GM21786 (cell line): ENCODE data around the gene ANK3.
A peak's percentile ranks its signal among the peaks of the same experiment; 100 is the strongest.

Experiments
- ATAC-seq: cut with Tn5 transposase; IDR thresholded peaks from one replicate; pipeline ENCODE4 v1.9.1; 2021; ENCODE audit not compliant: unreplicated experiment

ANK3 gene

DNA sequence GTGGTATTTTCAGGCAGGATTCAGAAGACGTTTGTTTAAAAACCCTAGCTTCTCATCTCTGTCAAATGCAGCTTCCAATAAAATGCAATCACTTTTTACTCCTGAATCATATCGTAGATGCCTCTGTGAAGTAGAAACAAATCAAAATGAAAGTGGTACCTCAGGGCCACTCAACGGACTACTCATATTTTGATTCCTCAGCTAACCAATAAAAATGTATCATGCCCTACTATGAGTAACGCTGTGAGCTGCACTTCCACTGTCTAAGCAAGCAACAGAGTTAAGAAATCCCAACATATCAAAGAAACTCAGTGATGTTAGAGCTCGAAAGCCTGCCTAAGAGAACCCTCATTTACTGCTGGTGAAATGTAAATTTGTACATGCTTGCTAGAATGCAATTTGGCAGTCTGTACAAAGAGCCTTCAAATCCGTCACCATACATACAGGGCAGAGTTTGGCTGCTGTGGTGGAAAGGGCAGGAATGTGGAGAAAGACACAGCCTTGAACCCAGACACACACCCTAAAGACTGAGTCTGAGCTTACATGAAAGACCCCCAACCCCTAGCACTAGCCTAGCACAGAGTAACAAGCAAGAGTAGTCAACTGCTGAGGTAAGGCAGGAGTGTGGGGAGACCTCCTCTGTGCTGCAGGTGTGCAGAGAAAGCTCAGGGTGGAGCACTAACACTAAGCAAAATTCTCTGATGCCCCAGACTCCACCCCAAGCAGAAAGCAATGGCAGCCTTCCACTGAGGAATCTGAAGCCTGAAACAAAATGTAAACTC is 151.5 kb downstream of the ANK3 start:
- ATAC-seq = peak; percentile 52

DNA sequence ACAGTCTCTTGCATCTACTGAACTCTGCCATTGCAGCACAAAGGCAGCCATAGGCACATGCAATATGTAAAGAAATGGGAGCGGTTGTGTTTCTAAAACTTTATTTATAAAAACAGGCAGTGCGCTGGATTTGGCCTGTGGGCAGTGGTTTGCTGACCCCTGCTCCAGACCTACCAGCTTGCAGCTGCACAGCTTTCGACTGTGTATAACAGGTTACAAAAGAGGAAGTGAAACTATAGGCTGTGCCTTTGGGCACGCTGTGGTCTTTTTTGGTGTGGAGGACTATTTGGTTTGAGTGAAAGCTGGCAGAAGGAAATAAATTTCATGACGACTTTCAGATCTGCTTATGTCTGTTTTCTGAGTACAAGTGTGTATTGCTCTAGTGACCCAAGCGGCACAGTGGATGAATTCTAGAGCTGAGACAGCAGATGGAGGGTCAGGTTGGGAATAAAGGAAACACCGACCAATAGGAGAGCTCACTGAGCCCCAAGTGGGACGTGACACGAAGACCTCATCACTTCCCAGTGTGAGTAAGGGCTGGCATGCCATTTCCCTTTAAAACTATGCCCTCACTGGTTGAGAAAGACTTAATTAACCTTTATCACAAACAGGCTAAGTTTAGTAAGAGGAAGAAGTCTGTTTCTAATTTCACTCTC is 152.7 kb downstream of the ANK3 start:
- peak; percentile 93 for ATAC-seq

DNA sequence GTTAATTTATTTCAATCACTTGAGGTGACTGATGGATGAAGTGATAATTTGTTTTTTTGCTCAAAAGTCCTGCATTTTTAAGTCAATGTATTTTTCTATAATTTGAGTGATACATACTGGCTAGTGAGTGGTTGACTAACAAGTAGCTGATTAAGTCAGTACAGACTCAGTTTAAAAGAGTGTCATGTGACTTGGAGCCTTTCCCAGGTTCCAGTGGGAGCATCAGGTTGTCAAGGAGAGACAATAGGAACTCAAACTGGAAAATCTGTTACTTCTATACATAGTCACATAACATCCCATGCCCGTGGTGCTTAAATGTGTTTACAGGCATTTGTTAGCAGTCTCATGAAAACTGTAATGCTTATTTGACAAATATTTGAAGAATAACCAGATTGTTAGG is 154.7 kb downstream of the ANK3 start:
- no peak for ATAC-seq

DNA sequence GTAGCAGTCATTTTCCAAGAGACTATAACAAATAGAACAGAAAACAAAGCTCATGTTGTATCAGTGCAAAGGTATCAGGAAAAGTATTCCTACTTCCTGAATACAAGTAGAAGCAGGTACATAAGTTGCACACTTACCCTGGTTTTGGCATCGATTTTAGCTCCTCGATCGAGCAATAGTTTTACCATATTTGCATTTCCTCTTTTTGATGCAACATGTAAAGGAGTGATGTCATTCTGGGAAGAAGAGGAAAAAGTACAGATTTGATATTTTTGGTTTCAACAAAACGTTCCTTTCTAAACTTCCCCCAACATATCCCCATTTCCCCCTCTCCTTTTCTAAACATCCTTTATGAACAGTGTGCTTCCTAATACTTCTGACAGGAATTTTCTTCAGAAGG is 155.1 kb downstream of the ANK3 start:
- ATAC-seq = no peak

DNA sequence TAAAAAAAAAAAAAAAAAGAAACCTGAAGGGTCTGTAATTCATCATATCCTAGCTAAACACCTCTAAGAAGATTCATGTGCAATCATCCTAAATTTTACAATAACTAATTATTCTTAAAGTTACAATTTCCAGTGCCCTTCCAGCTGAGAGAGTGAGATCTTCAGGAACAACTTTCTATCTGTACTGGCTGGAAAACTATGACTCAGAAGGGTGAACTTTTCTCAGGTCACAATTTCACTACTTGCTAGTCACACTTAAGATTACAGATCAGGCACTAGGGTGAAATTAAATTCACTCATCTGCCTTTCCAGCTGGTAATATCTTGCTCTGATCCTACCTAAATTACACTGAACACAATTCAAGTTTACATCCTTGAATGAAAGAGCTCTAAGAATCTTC is 158.8 kb downstream of the ANK3 start:
- no peak for ATAC-seq

DNA sequence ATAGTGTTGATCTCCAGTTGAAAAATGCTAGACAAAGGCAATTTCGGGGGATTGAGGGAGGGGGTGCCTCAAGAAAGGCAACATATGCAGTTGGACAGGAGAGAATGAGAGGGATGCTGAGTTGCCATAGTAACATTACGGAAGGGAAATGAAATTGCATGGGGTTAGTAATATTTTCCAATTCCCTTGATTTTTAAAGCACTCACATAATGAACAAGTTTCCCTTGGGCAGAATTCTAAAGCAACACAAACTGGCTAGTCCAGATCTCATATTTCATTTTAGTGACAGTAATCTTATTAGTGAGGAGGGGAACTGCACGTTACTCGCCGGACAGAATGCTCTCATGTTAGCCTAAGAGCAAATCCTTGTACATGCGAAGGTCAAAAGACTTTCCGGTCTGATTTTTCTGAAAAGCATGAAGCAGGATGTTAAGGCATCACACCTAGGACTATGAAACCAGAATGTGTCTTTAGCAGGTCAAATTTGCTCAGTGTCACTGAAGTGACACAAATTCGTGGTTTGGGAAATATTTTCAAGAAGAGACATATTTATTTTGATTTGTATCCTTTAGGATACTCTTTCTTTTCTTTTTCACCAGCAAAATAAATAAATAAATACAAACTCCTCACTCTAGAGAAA is 165.5 kb downstream of the ANK3 start:
- no peak for ATAC-seq

DNA sequence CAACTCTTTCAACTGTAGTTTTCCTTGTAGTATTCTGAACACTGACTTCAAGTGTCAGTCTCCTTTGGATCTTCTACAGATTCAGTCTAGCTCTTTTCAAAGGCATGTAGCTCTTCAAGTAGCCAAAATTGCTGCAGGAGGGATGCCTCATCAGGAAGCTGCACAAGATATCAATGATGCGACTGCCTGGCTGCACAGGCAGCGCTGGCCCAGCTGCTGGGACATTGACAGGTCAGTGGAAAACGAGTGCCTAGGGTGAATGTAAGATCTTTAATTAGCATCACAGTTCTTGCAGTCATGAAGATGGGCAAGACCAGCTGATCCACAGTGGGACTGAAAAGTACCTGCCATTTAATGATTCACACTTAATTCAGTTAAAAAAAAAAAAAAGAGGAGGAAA is 167.6 kb downstream of the ANK3 start:
- ATAC-seq = no peak

DNA sequence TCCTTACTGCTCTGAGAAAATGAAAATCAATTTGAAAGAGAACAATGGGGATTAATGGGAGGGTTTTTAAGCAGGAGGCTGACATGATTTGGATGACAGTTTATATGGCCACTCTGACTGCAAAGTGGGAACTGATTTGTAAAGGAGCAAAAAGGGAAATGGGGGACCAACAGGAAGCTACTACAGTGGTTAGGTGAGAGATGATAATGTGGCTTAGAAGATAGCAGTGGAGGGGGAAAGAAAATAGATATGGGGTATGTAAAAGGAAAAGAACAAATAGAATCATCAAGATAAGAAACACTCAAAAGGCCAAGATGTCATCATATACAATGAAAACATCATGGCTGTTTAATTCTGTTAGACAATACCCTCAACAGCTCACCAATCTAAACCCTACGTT is 177.5 kb downstream of the ANK3 start:
- ATAC-seq = no peak

DNA sequence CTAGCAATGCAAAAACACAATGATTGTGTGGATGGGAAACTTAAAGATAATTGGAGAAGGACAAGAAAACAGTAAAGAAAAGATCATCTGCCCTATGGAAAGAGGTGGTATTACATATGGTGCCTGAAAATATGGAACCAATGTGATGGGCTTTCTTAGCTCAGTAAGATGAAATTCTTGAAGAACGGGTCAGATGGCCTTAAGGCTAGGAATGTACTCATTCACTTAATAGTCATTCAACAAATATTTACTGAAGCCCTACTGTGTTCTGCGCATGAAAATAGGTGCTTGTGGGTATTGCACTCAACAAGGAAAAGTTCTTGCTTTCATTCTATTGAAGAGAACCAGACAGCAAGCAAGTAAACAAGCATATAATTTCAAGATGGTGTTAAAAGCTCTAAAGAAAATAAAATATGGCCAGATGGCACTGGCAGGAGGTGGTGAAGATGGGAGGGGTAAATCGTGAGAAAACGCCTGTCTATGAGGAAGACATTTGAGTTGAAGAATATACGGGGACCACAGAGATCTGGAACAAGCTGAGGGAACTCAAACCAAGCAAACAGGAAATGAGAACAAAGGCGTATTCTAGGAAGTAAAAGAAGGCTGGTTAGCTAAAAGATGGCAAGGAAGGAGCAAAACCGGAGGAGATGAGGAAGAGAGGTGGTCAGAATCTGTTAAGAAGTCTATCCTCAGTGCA is 179.7 kb downstream of the ANK3 start:
- ATAC-seq = no peak

DNA sequence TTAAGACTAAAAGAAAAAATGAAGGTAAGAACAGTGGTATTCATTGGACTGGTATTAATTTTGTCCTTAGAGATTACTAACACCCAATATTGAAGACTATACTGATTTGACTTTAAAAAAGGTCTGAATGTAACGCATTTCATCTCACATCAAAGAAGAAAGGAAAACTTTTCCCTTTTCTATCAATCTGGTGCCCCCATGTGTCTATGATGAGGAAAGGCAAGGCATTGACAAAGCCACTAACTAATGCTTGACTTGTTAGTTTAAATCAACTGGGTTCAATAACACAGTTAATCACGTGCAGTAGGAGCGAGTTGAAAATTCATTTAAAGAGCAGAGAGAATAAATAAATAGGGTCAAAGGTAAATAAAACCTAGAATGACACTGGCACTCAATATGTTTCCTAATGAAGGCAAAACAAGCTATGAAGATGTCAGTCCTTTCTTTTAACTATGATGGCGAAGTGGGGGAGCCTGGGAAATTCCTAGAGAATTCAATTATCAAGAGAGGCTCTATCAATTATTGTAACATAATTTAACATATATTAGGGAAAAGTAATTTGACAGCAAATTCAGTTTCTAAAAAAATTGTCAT is 180.9 kb downstream of the ANK3 start:
- peak; percentile 48 for ATAC-seq

DNA sequence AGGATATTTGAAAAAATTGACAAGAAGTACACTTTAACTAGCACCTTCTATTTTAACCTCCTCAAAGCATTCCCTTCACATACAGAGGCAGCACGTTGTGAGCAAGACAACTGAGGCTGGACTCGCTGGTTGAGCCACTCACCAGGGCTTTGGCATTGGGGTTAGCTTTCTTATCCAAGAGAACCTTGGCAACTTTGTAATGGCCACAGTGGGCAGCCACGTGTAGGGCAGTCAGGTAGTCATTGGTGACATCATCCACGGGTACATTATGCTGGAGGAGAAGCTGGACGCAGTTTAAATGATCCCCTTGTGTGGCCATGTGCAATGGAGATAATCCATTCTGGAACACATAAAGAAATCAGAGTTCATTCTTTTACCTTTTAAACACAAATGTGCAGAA is 181.8 kb downstream of the ANK3 start:
- no peak for ATAC-seq

DNA sequence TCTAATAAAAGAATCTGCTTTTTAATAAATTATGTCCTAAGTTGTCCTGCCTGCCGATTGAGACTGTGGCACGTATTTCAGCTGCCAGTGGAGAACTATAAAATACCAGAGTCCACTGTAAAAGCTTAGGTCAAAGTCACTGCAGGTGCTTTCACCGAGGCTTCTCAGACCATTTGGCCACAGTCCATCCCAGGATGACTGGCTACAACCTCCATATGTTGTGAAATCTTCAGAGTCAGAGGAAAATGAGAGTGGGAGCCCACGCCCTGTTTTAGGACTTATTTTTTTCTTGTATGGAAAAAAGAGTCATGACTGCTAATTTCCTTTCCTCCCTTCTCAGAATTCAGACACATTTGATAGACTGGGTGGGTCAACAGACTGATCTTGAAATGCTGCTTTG is 182.9 kb downstream of the ANK3 start:
- ATAC-seq = no peak

DNA sequence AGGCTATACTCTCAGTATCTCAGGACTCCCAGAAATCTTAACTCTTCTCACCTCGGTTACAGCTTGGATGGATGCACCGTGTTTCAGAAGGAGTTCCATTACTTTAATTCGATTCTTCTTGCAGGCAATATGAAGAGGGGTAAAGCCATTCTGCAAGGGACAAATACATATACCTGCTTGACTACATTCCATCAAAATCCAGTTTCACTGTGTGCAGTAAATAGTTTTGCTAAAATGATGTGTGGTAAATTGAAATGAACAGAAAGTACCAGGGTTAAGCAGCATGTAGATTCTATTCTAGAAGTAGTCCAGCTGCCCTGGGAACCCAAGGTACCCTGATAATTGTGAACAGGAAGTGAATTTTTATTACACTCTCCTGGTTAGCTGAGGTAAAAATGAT is 183.9 kb downstream of the ANK3 start:
- ATAC-seq = no peak

DNA sequence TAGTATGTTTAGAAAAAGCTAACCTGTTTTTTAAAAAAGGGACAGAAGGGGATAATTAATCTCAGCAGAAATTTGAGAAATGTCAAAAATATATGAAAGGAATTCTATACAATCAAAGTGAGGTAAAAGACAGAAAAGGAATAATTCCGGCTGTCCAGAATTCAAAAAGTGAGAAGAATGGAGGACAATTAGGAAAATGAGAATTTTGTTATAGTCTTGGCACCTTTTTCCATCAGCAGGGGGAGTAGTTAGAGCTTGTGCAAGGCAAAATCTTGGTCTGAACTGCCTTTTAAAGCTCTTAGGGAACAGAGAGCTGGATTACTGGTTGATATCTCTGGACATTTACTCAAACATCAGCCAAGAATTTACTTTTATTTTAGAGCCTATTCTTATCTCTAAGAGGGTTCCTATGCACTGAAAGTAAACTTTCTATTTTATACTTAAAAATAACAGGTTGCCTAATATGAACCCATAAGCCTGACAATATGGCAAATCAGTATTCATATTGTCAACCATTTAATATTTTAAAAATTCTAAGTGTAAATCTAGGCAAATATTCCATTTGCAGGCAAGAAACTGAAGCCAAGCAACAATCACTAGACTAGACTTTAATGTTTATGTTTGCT is 185.6 kb downstream of the ANK3 start:
- no peak for ATAC-seq

DNA sequence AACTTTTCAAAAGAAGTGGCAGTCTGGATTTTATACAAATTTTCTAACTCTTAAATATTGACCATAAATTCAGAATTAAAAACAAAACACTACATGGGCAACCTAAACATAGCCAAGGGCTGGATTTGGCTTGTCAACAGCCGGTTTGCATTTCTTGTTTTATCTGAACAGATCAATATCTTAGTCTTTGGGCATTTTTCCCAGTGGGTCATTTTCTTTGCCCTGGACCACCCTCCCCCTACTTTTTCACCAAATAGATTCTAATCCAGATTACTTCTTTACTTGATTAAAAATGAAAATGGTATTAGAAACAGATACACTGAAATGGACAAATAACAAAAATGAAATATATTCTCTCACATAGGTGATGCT is 189.0 kb downstream of the ANK3 start:
- ATAC-seq = no peak

DNA sequence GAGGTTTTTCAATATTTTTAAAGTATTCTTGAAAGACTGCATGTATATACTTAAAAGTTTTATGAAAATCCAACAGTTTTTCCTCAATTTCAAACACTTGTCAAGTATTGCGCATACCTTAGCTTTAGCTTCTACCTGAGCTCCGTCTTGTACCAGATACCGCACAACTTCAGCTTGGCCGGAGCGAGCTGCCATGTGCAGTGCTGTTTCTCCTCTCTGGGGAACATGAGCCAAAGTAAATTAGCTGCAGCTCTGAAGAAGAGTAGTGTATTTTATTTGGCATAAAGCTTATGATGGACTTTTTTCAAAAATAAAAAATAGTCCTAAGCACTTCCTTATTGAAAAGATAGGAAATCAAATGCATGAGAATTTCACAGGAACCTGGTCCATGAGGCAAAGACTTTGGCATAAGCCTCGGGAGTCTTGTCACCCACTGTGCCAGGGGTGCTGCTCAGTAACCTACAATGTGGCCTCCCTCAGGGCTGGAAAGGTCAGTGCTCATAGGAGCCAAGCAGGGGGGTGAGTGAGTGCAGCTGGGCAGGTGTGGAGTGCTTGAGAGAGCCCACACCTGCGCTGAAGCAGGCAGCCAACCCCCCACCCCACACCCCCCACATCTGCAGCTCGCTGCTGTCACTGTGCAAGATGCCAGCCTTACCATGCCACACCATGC is 189.5 kb downstream of the ANK3 start:
- no peak for ATAC-seq

DNA sequence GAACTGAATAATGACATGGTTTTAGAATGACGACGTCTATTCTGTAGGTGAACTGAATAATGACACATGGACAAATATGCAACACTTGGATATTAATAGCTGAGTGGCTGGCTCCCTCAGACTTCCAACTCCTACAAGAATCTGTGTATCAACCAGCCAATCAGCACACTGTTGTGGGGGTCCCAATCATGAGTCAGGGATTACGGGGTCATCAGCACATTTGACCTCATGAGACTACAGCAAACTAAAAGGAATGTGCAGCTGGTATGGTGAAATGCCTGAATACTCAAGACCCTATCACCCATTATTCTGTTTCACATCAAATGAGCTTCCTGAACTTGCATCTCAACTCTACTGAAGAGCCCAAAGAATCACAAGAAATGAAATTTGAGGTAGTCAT is 192.5 kb downstream of the ANK3 start:
- ATAC-seq = no peak

DNA sequence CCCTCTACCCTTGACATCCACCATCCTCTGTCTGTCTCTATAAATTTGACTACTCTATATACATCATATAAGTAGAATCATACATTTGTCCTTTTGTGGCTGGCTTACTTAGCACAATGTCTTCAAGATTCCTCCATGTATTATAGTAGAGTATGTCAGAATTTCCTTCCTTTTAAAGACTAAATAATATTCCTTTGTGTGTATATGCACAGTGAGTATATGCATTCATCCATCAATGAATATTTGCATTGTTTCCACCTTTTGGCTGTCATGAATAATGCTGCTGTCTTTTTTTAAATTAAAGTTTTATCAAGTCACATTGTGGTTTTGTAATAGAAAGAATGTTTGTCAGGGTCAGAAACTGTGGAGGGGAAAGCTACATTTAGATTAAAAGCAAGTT is 195.3 kb downstream of the ANK3 start:
- ATAC-seq = no peak

DNA sequence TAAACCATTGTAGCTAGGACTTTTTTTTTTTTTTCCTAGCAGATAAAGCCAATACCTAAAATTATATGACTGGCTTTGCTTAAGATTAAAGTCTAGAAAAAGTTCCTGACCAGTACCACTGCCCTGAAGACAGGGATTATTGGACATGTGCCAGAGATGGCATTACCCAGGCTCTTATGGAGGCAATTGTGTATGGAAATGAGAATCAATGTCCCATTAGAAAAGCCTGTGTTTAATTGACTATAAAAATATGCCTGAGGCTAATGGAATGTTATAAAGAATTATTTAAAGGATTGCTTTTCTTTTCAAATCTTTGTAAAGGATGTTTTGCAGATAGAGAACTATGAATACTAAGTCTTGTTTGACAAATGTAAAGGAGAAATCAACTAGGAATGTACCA is 196.7 kb downstream of the ANK3 start:
- ATAC-seq = no peak

DNA sequence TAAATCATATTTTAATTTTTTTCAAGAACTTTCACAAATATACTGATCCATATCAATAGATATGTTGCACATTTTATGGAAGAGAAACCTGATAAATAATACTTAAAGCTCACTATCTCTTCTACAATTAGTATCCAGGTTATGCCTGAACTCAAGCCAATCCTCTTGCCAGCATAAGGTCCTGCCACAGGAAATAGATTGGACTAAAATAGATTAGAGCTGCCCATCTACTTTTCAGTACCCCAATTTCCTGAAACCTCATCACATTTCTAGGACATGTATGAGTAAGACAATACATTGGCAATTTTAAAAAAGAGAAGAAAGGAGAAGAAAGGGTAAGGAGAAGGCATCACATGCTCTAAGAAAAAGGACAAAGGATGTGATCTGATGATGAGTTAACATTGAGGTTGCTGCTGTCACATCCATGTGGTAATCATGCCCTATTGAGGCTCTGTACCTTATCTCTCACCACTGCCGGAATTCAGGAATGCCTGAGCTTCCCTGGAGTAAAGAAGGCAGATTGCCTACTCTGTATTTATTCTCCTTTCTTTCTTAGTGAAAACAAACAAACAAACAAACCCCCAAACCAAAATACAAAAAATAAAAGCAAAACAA is 199.7 kb downstream of the ANK3 start:
- ATAC-seq = no peak
